Kidney (tissue), 14 donors: ENCODE measurements around the gene RGS12. TPM values are rescaled to one million over a fixed set of nuclear protein-coding genes. Genes with fewer than 3 reads are reported as not detected.

ENCODE experiments used
- DNase-seq, 5 donors: peaks; one replicate each; pipeline ENCODE4 v3.0.0-alpha.2; 2013 to 2020
- FAIRE-seq: peaks from 2 replicates; lab custom pipeline; 2012; peaks lifted over from hg19 to GRCh38; lab: Jason Lieb, UNC
- H3K27ac ChIP-seq, 2 donors: one replicate each; pipeline ENCODE4 v1.7.0; 2013; ENCODE audit warnings: low read depth in 2 of 2, low read length in 2 of 2, inconsistent platforms in 1 of 2
- H3K27me3 ChIP-seq: one replicate; pipeline ENCODE4 v1.7.1; 2013; ENCODE audit warnings: low read length, inconsistent platforms; ENCODE audit not compliant: control insufficient read depth, insufficient read depth
- H3K36me3 ChIP-seq, 3 donors: one replicate each; pipeline versions ENCODE4 v1.7.0 to v1.7.1; 2013; ENCODE audit warnings: low read length in 3 of 3, control low read depth in 1 of 3, inconsistent platforms in 1 of 3; ENCODE audit not compliant: insufficient read depth in 3 of 3, control insufficient read depth in 2 of 3
- H3K4me1 ChIP-seq, 3 donors: one replicate each; pipeline versions ENCODE4 v1.7.0 to v1.7.1; 2013; ENCODE audit warnings: low read length in 3 of 3, inconsistent platforms in 1 of 3, low read depth in 1 of 3; ENCODE audit not compliant: control insufficient read depth in 2 of 3, insufficient read depth in 2 of 3
- H3K4me3 ChIP-seq, 3 donors: one replicate each; pipeline versions ENCODE4 v1.7.0 to v1.8.1; 2013; ENCODE audit warnings: low read length in 3 of 3, control low read depth in 1 of 3, inconsistent platforms in 1 of 3
- H3K9ac ChIP-seq, 3 donors: one replicate each; pipeline versions ENCODE4 v1.7.0 to v1.7.1; 2013; ENCODE audit warnings: low read length in 3 of 3, control low read depth in 1 of 3, inconsistent platforms in 1 of 3
- H3K9me3 ChIP-seq, 3 donors: one replicate each; pipeline versions ENCODE4 v1.7.0 to v1.7.1; 2013; ENCODE audit warnings: low read length in 3 of 3, control low read depth in 1 of 3, inconsistent platforms in 1 of 3; ENCODE audit not compliant: control insufficient read depth in 2 of 3, insufficient read depth in 1 of 3
- intact Hi-C: fragments of 100-400 bp; cut with DNase I; formaldehyde crosslinking; loops from one replicate; pipeline ENCODE4 v1.11.1; 2022
- polyA plus RNA-seq: library from polyadenylated mRNA; stranded (reverse); fragments of 350-450 nt; fragmentation: Illumina TruSeq; extraction: RNeasy Lipid Tissue Mini Kit (QIAGEN cat#74804); gene quantifications from one replicate; pipeline ENCODE4 v1.2.3, GENCODE V29; 2014; ENCODE audit warnings: low read depth, low replicate concordance; ENCODE audit not compliant: insufficient read depth
- total RNA-seq: library from RNA; stranded (reverse); fragmentation: NEBNext Ultra II Directional; extraction: Animal tissue kit (Norgen Biotek cat#: 25700); gene quantifications from one replicate; pipeline ENCODE4 v1.2.1, GENCODE V29; 2021
- TF ChIP-seq, protein P1 (sequence below): IDR thresholded peaks from 3 replicates; pipeline ENCODE4 v1.5.1; 2012; ENCODE audit warnings: mild to moderate bottlenecking, moderate library complexity, borderline replicate concordance; ENCODE audit not compliant: insufficient read depth; ENCODE audit errors: extremely low read depth
- donor health status: control.
- donor health status: control.
- donor health status: control.
- donor health status: control.
- donor health status: control.
- donor health status: DM: yes; HTN: yes; CAD: no.
- donor health status: Normal renal cell carcinoma (clear cell type).

The RGS12 gene
- total and polyA plus RNA-seq, 2 donors from 2014 or later, result 18.0 to 35.5 TPM

- DNase-seq (peak in 3 of 5 donors; percentile 7 to 72 (median 26)), FAIRE-seq (no peak)
- Histone ChIP-seq H3K4me3 (no peak overlapping the region), H3K4me1 (peaks cover 0 to 3% (median 2%) of the 10 kb centered on the region in 3 donors), H3K27ac (no peak overlapping the region), H3K9me3 (no peaks in the 10 kb centered on the region), H3K9ac (no peak overlapping the region), H3K27me3 (no peaks in the 10 kb centered on the region), H3K36me3 (no peaks in the 10 kb centered on the region)
- TF ChIP-seq, protein P1, sequence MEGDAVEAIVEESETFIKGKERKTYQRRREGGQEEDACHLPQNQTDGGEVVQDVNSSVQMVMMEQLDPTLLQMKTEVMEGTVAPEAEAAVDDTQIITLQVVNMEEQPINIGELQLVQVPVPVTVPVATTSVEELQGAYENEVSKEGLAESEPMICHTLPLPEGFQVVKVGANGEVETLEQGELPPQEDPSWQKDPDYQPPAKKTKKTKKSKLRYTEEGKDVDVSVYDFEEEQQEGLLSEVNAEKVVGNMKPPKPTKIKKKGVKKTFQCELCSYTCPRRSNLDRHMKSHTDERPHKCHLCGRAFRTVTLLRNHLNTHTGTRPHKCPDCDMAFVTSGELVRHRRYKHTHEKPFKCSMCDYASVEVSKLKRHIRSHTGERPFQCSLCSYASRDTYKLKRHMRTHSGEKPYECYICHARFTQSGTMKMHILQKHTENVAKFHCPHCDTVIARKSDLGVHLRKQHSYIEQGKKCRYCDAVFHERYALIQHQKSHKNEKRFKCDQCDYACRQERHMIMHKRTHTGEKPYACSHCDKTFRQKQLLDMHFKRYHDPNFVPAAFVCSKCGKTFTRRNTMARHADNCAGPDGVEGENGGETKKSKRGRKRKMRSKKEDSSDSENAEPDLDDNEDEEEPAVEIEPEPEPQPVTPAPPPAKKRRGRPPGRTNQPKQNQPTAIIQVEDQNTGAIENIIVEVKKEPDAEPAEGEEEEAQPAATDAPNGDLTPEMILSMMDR, result no peak
- intact Hi-C loops, result no loop called here
These were observed 37.1 kb upstream of the RGS12 start for GRCh38 chr4:3255611-3256186.

DNA sequence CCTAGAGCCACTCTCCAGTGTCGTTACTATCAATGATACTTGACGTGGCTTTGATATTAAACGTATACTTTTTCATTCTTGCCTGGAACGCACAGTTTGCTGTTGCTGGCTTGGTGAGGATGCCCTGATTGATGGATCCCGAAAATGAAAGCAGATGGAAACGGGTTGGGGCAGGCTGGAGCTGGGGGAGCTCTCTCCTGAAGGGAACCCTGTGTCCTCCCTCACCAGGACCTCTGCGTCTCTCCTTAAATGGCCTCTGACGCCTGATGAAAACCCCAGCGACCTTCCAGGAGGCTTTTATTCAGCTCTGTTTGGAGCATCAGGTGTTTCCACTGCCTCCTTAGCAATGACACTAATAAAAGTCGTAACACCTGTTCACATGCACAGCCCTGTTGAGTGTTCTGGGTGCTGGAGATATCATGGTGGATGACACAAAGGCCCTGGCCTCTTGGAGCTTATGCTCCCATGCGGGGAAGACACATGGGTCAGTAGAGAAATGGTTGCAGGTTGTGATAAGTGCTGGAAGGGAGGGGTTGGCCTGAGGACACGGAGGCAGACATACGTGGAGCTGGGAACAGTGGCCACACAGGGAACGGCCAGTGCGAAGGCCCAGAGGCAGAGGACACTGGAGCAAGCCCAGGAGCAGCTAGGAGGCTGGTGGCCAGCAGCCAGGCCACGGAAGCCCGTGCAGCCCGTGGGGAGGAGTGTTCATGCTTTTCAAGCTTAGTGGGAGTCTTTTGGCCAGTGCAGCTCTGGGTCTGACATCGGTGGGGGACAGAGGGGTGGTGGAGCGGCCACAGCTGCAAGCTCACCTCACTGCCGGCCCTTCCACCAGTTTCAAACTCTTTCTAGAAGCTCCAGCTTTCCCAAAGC is 36.4 kb upstream of the RGS12 start:
- Histone ChIP-seq H3K27ac (no peak overlapping the region), H3K4me3 (no peak overlapping the region), H3K36me3 (no peaks in the 10 kb centered on the region), H3K4me1 (no peaks in the 10 kb centered on the region), H3K9ac (no peak overlapping the region), H3K27me3 (no peaks in the 10 kb centered on the region), H3K9me3 (no peaks in the 10 kb centered on the region)
- intact Hi-C loops, result no loop called here
- FAIRE-seq (no peak), DNase-seq (peak in 3 of 5 donors; percentile 1 to 43 (median 20))
- TF ChIP-seq, protein P1, result no peak

GRCh38 chr4:3257103-3257555 is 35.7 kb upstream of the RGS12 start:
- Histone ChIP-seq H3K36me3 (no peaks in the 10 kb centered on the region), H3K9ac (no peak overlapping the region), H3K27me3 (no peaks in the 10 kb centered on the region), H3K4me3 (no peak overlapping the region), H3K27ac (no peak overlapping the region), H3K9me3 (no peaks in the 10 kb centered on the region), H3K4me1 (no peaks in the 10 kb centered on the region)
- DNase-seq (peak in 2 of 5 donors; percentile 27 to 45), FAIRE-seq (no peak)
- intact Hi-C loops, result no loop called here
- TF ChIP-seq, protein P1, result no peak
